HepG2 (cell line): Measurements from ENCODE around the gene CTCF. TPM values are rescaled to one million over a fixed set of nuclear protein-coding genes. Genes with fewer than 3 reads are reported as not detected.

Experiments
- ATAC-seq: fragments of 200-7000 bp; cut with Tn5 transposase; 3 replicates; pipeline ENCODE4 v1.9.1; 2020; ENCODE audit warnings: mild to moderate bottlenecking, moderate library complexity
- BruUV-seq: library from RNA; stranded (reverse); fragments of 400-500 nt; replicated peaks from 2 replicates; lab custom pipeline; 2021; lab: Mats Ljungman, UMichigan
- CTCF ChIA-PET: fragments of 300-600 bp; formaldehyde crosslinking; extraction: SDS; loops from one replicate; lab custom pipeline; 2021; ENCODE audit warnings: low total read pairs, inconsistent platforms, low intra/inter-chr PET ratio; lab: Yijun Ruan, JAX
- POLR2A ChIA-PET: fragments of 350-600 bp; sonication (Branson Sonifier 250); formaldehyde crosslinking; loops from one replicate; lab custom pipeline; 2020; ENCODE audit warnings: antibody characterized with exemption, inconsistent platforms; lab: Yijun Ruan, JAX
- DNase-seq: peaks from one replicate; pipeline ENCODE4 v3.0.0-alpha.2; 2015; ENCODE audit warnings: low spot score
- FAIRE-seq: peaks from 3 replicates; lab custom pipeline; 2011; peaks lifted over from hg19 to GRCh38; lab: Jason Lieb, UNC
- H2AFZ ChIP-seq: one replicate; pipeline ENCODE4 v1.6.1; 2011; ENCODE audit warnings: low read length, inconsistent platforms
- H3K27ac ChIP-seq: fragments of 300-600 bp; 3 replicates; pipeline ENCODE4 v1.8.0; 2011; ENCODE audit warnings: mixed run types, mild to moderate bottlenecking, mixed read lengths, low read length, inconsistent platforms; ENCODE audit not compliant: insufficient read depth; ENCODE audit errors: extremely low read length
- H3K27me3 ChIP-seq, 2 experiments: fragments of 200-600 bp in 1 of 2; 2 replicates in 1 of 2; 3 replicates in 1 of 2; pipeline versions ENCODE4 v1.6.0 to v1.8.0; 2011; ENCODE audit warnings: low read length in 2 of 2, mild to moderate bottlenecking in 2 of 2, moderate library complexity in 2 of 2, inconsistent platforms in 1 of 2; ENCODE audit not compliant: insufficient read depth in 2 of 2, control insufficient read depth in 1 of 2
- H3K36me3 ChIP-seq, 2 experiments: fragments of 200-600 bp in 1 of 2; replicated peaks in 1 of 2; 2 replicates in 1 of 2; 3 replicates in 1 of 2; pipeline versions ENCODE4 v1.5.1 to v1.8.0; 2011; ENCODE audit warnings: low read length in 2 of 2, inconsistent platforms in 1 of 2; ENCODE audit not compliant: insufficient read depth in 2 of 2, control insufficient read depth in 1 of 2
- H3K4me1 ChIP-seq: 2 replicates; pipeline ENCODE4 v1.5.1; 2012; ENCODE audit warnings: low read length, inconsistent platforms; ENCODE audit not compliant: insufficient read depth
- H3K4me2 ChIP-seq: 2 replicates; pipeline ENCODE4 v1.6.0; 2011; ENCODE audit warnings: low read depth, low read length, inconsistent platforms
- H3K4me3 ChIP-seq, 3 experiments: fragments of 200-600 bp in 1 of 3; sonication (generic), shearing (Covaris generic) in 1 of 3; replicated peaks in 1 of 3; 2 replicates each; pipeline ENCODE4 v1.5.1; 2011 to 2016; ENCODE audit warnings: low read length in 3 of 3, inconsistent platforms in 2 of 3, low read depth in 2 of 3, mild to moderate bottlenecking in 2 of 3, control low read depth in 1 of 3, mixed read lengths in 1 of 3; ENCODE audit not compliant: insufficient read depth in 1 of 3
- H3K79me2 ChIP-seq: one replicate; pipeline ENCODE4 v1.6.1; 2011; ENCODE audit warnings: low read length, inconsistent platforms; ENCODE audit not compliant: insufficient read depth
- H3K9ac ChIP-seq: 2 replicates; pipeline ENCODE4 v1.6.0; 2011; ENCODE audit warnings: mild to moderate bottlenecking, low read depth, low read length, inconsistent platforms; ENCODE audit not compliant: insufficient read depth
- H3K9me3 ChIP-seq: 2 replicates; pipeline ENCODE4 v1.5.1; 2012; ENCODE audit warnings: mild to moderate bottlenecking, low read length
- H4K20me1 ChIP-seq: 2 replicates; pipeline ENCODE4 v1.6.0; 2011; ENCODE audit warnings: inconsistent platforms, mild to moderate bottlenecking, low read length, moderate library complexity; ENCODE audit not compliant: insufficient read depth
- ADNP ChIP-seq: sonication (generic); formaldehyde crosslinking; IDR thresholded peaks from 2 replicates; pipeline ENCODE4 v1.4.0; 2020; ENCODE audit warnings: missing genetic modification reagents
- EHMT2 ChIP-seq: fragments of 200-600 bp; sonication (generic); IDR thresholded peaks from 2 replicates; pipeline ENCODE4 v1.7.0; 2017; ENCODE audit warnings: antibody characterized with exemption, low read depth, low read length, borderline replicate concordance
- KLF16 ChIP-seq, 2 experiments: sonication (generic) in 1 of 2; formaldehyde crosslinking in 1 of 2; IDR thresholded peaks; 2 replicates each; pipeline versions ENCODE4 v1.6.1 to v1.8.0; 2016 to 2023; ENCODE audit warnings: missing genetic modification reagents in 2 of 2, missing compliant biosample characterization in 1 of 2
- MAFF ChIP-seq: IDR thresholded peaks from 2 replicates; pipeline ENCODE4 v1.6.1; 2011; ENCODE audit warnings: low read depth, low read length, improper control_type of control experiment
- MXI1 ChIP-seq: IDR thresholded peaks from 3 replicates; pipeline ENCODE4 v1.6.1; 2012; ENCODE audit warnings: low read depth, low read length, inconsistent platforms, borderline replicate concordance
- MYPOP ChIP-seq: sonication (generic); formaldehyde crosslinking; IDR thresholded peaks from 2 replicates; pipeline ENCODE4 v1.8.1; 2023; ENCODE audit warnings: mild to moderate bottlenecking, moderate library complexity, missing genetic modification reagents
- NCOA2 ChIP-seq: sonication (generic); formaldehyde crosslinking; IDR thresholded peaks from 2 replicates; pipeline ENCODE4 v1.8.0; 2022; ENCODE audit warnings: inconsistent platforms
- NFYB ChIP-seq: sonication (generic); formaldehyde crosslinking; IDR thresholded peaks from 2 replicates; pipeline ENCODE4 v1.4.0; 2020; ENCODE audit warnings: missing genetic modification reagents
- ZFP36L1 ChIP-seq: sonication (generic); formaldehyde crosslinking; IDR thresholded peaks from 2 replicates; pipeline ENCODE4 v1.8.0; 2022; ENCODE audit warnings: mild to moderate bottlenecking, missing genetic modification reagents, moderate library complexity
- ZIK1 ChIP-seq: sonication (generic); formaldehyde crosslinking; IDR thresholded peaks from 2 replicates; pipeline ENCODE4 v1.5.0; 2020; ENCODE audit warnings: mild to moderate bottlenecking, low read depth, missing genetic modification reagents, borderline replicate concordance
- ZNF619 ChIP-seq: sonication (generic); formaldehyde crosslinking; IDR thresholded peaks from 2 replicates; pipeline ENCODE4 v1.4.0; 2020; ENCODE audit warnings: mild to moderate bottlenecking, missing genetic modification reagents
- WGBS: methylation state at CpG from one replicate; pipeline ENCODE4 v1.1.6; 2017; ENCODE audit warnings: low lambda C conversion rate; 5-methylcytosine and 5-hydroxymethylcytosine counted together
- in situ Hi-C: cut with HindIII; loops from 2 replicates; pipeline ENCODE4 v1.10.0; 2017; ENCODE audit warnings: low pct_unique_long_range_greater_than_20kb; ENCODE audit not compliant: extremely low pct_ligation_motif_present
- intact Hi-C: fragments of 100-400 bp; cut with micrococcal nuclease; formaldehyde crosslinking; loops from one replicate; pipeline ENCODE4 v1.10.0; 2022; ENCODE audit not compliant: unreplicated experiment
- polyA plus RNA-seq, 8 experiments: library from polyadenylated mRNA; depleted of rRNA in 3 of 8; stranded (reverse) in 7 of 8; unstranded in 1 of 8; fragments of >200 nt; fragmentation: Illumina TruSeq in 4 of 8; extraction: Trizol in 4 of 8; gene quantifications; 2 replicates each; pipeline versions ENCODE4 v1.2.1 to v1.2.3, GENCODE V29; 2011 to 2016; ENCODE audit warnings: low read depth in 4 of 8, missing spikeins in 1 of 8, mixed read lengths in 1 of 8; ENCODE audit not compliant: insufficient read depth in 1 of 8
- total RNA-seq, 5 experiments: library from RNA; depleted of rRNA; stranded (reverse); fragments of >200 nt; fragmentation: Illumina TruSeq; extraction: Trizol; gene quantifications; 2 replicates each; pipeline ENCODE4 v1.2.3, GENCODE V29; 2016; ENCODE audit warnings: low read depth in 1 of 5
- TF ChIP-seq, protein P1 (sequence below): sonication (generic); formaldehyde crosslinking; IDR thresholded peaks from 2 replicates; pipeline ENCODE4 v1.8.0; 2022; ENCODE audit warnings: mild to moderate bottlenecking, missing genetic modification reagents, moderate library complexity
- TF ChIP-seq, protein P2 (sequence below): sonication (generic); formaldehyde crosslinking; IDR thresholded peaks from 2 replicates; pipeline ENCODE4 v1.4.0; 2020; ENCODE audit warnings: mild to moderate bottlenecking, missing genetic modification reagents

The CTCF gene
- total and polyA plus RNA-seq, 2 of the 13 experiments (the other 11 are each of a cell fraction or from before 2014, with no cell fraction given) = 19.5 to 37.5 TPM

DNA sequence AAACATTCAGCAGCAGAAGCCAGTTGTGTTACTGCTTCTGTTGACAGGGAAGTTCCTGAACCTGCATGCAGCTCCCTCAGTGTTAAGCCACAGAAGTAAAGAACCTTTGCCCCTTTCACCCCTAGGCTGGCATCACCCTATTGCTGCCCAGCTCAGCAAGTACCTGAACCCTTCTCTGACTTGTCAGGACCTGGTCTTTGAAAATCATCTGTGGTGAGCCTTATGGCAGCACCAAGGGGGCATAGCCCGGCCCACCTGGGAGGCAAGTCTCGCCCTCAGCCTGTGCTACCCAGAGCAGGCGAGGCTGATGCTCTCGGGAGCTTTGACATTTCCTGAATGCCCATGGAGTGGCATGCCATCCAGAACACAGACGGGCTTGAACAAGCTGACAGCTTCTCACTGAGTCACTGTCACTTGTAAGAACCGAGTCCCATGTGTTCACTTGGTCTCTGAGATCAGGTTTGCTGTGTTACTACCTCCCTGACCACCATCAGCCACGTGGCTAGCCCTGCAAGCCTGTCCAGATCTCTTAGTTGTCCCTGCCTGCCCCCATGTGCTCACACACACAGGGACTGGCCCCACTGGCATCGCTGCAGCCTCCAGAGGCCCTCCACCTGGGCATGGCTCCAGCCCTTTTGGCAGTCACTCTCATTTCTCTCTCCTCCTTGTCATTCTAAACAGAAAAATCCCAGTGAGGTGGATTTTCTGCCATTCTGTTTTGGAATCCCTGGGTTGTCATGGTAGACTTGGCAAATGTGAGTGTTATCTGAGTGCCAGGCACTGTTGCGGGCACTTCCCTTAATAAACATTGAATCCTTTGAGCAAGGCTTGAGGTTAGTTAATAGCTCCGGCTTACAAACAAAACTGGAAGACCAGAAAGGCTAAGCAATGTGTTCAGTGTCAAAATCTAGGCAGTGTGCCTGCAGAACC, 79.7 kb downstream of the CTCF start:
- ATAC-seq (peak; percentile 4), FAIRE-seq (no peak), DNase-seq (no peak)
- no peak overlapping the region for H3K4me2 ChIP-seq
- H3K79me2 ChIP-seq = no peaks in the 10 kb centered on the region
- peaks cover 17% of the 10 kb centered on the region for H3K4me1 ChIP-seq
- peaks cover 9 to 26% of the 10 kb centered on the region in 2 experiments for H3K36me3 ChIP-seq
- H3K9ac ChIP-seq = no peak overlapping the region
- in situ Hi-C loops (no loop called here), intact Hi-C loops (loop anchor here (5.0 kb wide), 1 partner anchor 80 kb away; the partner anchor contains the start of gene CTCF)
- H3K9me3 ChIP-seq = no peaks in the 10 kb centered on the region
- H4K20me1 ChIP-seq = no peaks in the 10 kb centered on the region
- no peak overlapping the region for H2AFZ ChIP-seq
- H3K4me3 ChIP-seq = no peak overlapping the region
- no TSS peak for BruUV-seq
- 51% methylated on average over 8 of the region's 10 CpGs for WGBS
- POLR2A ChIA-PET = no interaction called here
- CTCF ChIA-PET = interaction anchor here (1.3 to 6.2 kb wide), 2 partner anchors 96 to 121 kb away, joined by 3 to 52 read pairs; no protein-coding TSS in a partner anchor
- peaks cover 8 to 22% of the 10 kb centered on the region in 2 experiments for H3K27me3 ChIP-seq
- no peak overlapping the region for H3K27ac ChIP-seq
- no peak for TF ChIP-seq KLF16 (CRISPR knock-in tag; IDR thresholded peaks at IDR 0.05)
- TF ChIP-seq, protein P1, sequence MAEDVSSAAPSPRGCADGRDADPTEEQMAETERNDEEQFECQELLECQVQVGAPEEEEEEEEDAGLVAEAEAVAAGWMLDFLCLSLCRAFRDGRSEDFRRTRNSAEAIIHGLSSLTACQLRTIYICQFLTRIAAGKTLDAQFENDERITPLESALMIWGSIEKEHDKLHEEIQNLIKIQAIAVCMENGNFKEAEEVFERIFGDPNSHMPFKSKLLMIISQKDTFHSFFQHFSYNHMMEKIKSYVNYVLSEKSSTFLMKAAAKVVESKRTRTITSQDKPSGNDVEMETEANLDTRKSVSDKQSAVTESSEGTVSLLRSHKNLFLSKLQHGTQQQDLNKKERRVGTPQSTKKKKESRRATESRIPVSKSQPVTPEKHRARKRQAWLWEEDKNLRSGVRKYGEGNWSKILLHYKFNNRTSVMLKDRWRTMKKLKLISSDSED (CRISPR knock-in tag) = no peak
- TF ChIP-seq ZFP36L1 (CRISPR knock-in tag) = no peak
- no peak for TF ChIP-seq ZNF619 (CRISPR knock-in tag)
- peak; percentile 32; the same call in 1 of the 3 replicates for TF ChIP-seq MXI1
- TF ChIP-seq ZIK1 (CRISPR knock-in tag) = no peak
- TF ChIP-seq MAFF = no peak
- no peak for TF ChIP-seq ADNP
- TF ChIP-seq NCOA2 (CRISPR knock-in tag) = no peak
- no peak for TF ChIP-seq NFYB (CRISPR knock-in tag)
- TF ChIP-seq, protein P2, sequence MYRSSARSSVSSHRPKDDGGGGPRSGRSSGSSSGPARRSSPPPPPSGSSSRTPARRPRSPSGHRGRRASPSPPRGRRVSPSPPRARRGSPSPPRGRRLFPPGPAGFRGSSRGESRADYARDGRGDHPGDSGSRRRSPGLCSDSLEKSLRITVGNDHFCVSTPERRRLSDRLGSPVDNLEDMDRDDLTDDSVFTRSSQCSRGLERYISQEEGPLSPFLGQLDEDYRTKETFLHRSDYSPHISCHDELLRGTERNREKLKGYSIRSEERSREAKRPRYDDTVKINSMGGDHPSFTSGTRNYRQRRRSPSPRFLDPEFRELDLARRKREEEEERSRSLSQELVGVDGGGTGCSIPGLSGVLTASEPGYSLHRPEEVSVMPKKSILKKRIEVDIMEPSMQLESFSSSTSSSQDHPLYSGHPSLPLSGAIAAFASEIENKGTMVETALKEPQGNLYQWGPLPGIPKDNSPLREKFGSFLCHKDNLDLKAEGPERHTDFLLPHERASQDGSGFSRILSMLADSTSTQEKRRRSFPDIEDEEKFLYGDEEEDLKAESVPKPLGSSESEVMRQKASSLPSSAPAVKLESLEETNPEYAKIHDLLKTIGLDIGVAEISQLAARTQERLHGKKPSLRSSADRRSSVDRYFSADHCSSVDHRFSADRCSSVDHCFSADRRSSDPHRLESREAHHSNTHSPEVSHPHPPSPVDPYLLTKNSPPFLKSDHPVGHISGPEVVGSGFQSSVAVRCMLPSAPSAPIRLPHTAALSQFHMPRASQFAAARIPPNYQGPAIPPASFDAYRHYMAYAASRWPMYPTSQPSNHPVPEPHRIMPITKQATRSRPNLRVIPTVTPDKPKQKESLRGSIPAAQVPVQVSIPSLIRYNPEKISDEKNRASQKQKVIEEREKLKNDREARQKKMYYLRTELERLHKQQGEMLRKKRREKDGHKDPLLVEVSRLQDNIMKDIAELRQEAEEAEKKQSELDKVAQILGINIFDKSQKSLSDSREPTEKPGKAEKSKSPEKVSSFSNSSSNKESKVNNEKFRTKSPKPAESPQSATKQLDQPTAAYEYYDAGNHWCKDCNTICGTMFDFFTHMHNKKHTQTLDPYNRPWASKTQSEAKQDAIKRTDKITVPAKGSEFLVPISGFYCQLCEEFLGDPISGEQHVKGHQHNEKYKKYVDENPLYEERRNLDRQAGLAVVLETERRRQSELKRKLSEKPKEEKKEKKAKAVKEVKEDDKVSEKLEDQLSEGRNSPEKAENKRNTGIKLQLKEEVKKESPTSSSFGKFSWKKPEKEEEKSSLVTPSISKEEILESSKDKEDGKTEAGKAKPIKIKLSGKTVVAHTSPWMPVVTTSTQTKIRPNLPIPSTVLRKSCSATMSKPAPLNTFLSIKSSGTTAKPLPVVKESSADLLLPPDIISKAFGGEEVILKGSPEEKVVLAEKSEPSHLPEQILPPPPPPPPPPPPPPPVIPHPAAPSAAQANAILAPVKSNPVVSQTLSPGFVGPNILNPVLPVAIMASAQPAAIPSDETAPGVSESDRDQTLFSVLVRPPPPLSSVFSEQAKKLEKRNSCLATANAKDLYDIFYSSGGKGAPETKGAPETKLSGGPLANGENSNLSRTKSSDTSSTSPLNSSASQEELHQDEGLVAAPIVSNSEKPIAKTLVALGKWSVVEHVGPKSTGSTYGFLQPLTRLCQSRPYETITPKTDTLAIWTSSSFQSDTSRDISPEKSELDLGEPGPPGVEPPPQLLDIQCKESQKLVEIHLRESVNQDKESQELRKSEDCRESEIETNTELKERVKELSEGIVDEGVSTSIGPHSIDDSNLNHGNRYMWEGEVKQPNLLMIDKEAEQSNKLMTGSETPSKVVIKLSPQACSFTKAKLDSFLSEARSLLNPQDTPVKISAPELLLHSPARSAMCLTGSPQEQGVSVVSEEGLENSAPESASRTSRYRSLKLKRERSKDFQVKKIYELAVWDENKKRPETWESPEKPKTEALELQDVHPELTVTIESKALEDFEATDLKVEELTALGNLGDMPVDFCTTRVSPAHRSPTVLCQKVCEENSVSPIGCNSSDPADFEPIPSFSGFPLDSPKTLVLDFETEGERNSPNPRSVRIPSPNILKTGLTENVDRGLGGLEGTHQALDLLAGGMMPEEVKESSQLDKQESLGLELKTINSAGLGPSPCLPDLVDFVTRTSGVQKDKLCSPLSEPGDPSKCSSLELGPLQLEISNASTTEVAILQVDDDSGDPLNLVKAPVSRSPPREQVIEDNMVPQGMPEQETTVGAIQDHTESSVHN (CRISPR knock-in tag) = no peak
- TF ChIP-seq EHMT2 = no peak
- TF ChIP-seq MYPOP (CRISPR knock-in tag) = no peak
